B cell (primary cell): ENCODE measurements around the gene SYT6. TPM values are rescaled to one million over a fixed set of nuclear protein-coding genes. Genes with fewer than 3 reads are reported as not detected.

Experiments used
- ATAC-seq: fragments of 200-7000 bp; cut with Tn5 transposase; one replicate; pipeline ENCODE4 v1.10.0; 2021; ENCODE audit warnings: low read depth, mild to moderate bottlenecking, moderate number of reproducible peaks, moderate library complexity
- CTCF ChIA-PET: fragments of 350-600 bp; sonication (Branson Sonifier 250); formaldehyde crosslinking; loops from one replicate; lab custom pipeline; 2021; ENCODE audit warnings: antibody characterized with exemption, inconsistent platforms; lab: Charles Lee
- POLR2A ChIA-PET: fragments of 350-600 bp; sonication (Branson Sonifier 250); formaldehyde crosslinking; loops from one replicate; lab custom pipeline; 2021; ENCODE audit warnings: antibody characterized with exemption; lab: Charles Lee
- DNase-seq: peaks from one replicate; pipeline ENCODE4 v3.0.0; 2013
- H2AFZ ChIP-seq: 2 replicates; pipeline ENCODE4 v1.6.1; 2012; ENCODE audit warnings: mild to moderate bottlenecking, low read depth, low read length; ENCODE audit not compliant: insufficient read depth, poor library complexity, severe bottlenecking
- H3K27ac ChIP-seq, 2 donors: 1 replicate in 1 of 2; 2 replicates in 1 of 2; pipeline ENCODE4 v1.5.1; 2012 to 2013; ENCODE audit warnings: low read length in 2 of 2, mild to moderate bottlenecking in 2 of 2, moderate library complexity in 1 of 2
- H3K27me3 ChIP-seq, 4 experiments: fragments of 200-600 bp in 1 of 4; sonication (generic) in 1 of 4; replicated peaks in 1 of 4; 1 replicate in 2 of 4; 2 replicates in 2 of 4; pipeline versions ENCODE4 v1.6.1 to v1.7.0; 2013 to 2016; ENCODE audit warnings: low read length in 3 of 4, mild to moderate bottlenecking in 2 of 4, mixed read lengths in 1 of 4, moderate library complexity in 1 of 4; ENCODE audit not compliant: insufficient read depth in 4 of 4, control insufficient read depth in 3 of 4; ENCODE audit errors: control extremely low read depth in 1 of 4
- H3K36me3 ChIP-seq, 2 experiments: replicated peaks in 1 of 2; 1 replicate in 1 of 2; 2 replicates in 1 of 2; pipeline versions ENCODE4 v1.6.1 to v1.7.1; 2013; ENCODE audit warnings: low read length in 1 of 2; ENCODE audit not compliant: insufficient read depth in 2 of 2, control insufficient read depth in 1 of 2; ENCODE audit errors: control extremely low read depth in 1 of 2, extremely low read depth in 1 of 2
- H3K4me1 ChIP-seq, 2 donors: fragments of 200-600 bp in 1 of 2; sonication (generic) in 1 of 2; 1 replicate in 1 of 2; 2 replicates in 1 of 2; pipeline versions ENCODE4 v1.5.1 to v1.6.1; 2013 to 2017; ENCODE audit warnings: low read length in 2 of 2; ENCODE audit not compliant: control insufficient read depth in 2 of 2, insufficient read depth in 2 of 2
- H3K4me2 ChIP-seq: replicated peaks from 2 replicates; pipeline ENCODE3; 2012; ENCODE audit warnings: mild to moderate bottlenecking, low read depth, low read length; ENCODE audit not compliant: poor library complexity, severe bottlenecking
- H3K4me3 ChIP-seq, 5 experiments: fragments of 200-600 bp in 1 of 5; sonication (generic) in 1 of 5; 1 replicate in 3 of 5; 2 replicates in 2 of 5; pipeline versions ENCODE4 v1.5.1 to v1.7.0; 2011 to 2016; ENCODE audit warnings: low read length in 4 of 5, mild to moderate bottlenecking in 4 of 5, low read depth in 2 of 5, control low read depth in 1 of 5, moderate library complexity in 1 of 5; ENCODE audit not compliant: insufficient read depth in 1 of 5; ENCODE audit errors: control extremely low read depth in 1 of 5, extremely low read depth in 1 of 5
- H3K79me2 ChIP-seq: fragments of 200-600 bp; sonication (generic); one replicate; pipeline ENCODE4 v1.6.0; 2016; ENCODE audit warnings: low read length; ENCODE audit not compliant: control insufficient read depth, insufficient read depth
- H3K9ac ChIP-seq: fragments of 200-600 bp; sonication (generic); 2 replicates; pipeline ENCODE4 v1.6.1; 2017; ENCODE audit warnings: mild to moderate bottlenecking, low read length, moderate library complexity
- H3K9me3 ChIP-seq, 3 donors: one replicate each; pipeline versions ENCODE4 v1.6.1 to v1.7.1; 2013; ENCODE audit warnings: low read length in 2 of 3; ENCODE audit not compliant: control insufficient read depth in 2 of 3, insufficient read depth in 1 of 3; ENCODE audit errors: control extremely low read depth in 1 of 3
- H4K20me1 ChIP-seq: 2 replicates; pipeline ENCODE4 v1.6.0; 2012; ENCODE audit warnings: mild to moderate bottlenecking, low read length; ENCODE audit not compliant: insufficient read depth, control insufficient read depth, poor library complexity, severe bottlenecking
- H3K27ac Mint-ChIP-seq: one replicate; pipeline ENCODE4 v1.8.0; 2021; ENCODE audit warnings: mixed read lengths
- H3K27me3 Mint-ChIP-seq: one replicate; pipeline ENCODE4 v1.8.0; 2021; ENCODE audit warnings: mixed read lengths
- H3K4me1 Mint-ChIP-seq: one replicate; pipeline ENCODE4 v1.8.0; 2021; ENCODE audit warnings: mixed read lengths
- H3K4me3 Mint-ChIP-seq: one replicate; pipeline ENCODE4 v1.8.0; 2021; ENCODE audit warnings: mixed read lengths
- H3K9me3 Mint-ChIP-seq: one replicate; pipeline ENCODE4 v1.8.0; 2022; ENCODE audit warnings: mixed read lengths; ENCODE audit not compliant: insufficient read depth
- CTCF ChIP-seq: fragments of 200-600 bp; IDR thresholded peaks from one replicate; pipeline ENCODE4 v1.8.0; 2022; ENCODE audit warnings: antibody characterized with exemption, mild to moderate bottlenecking
- EZH2 ChIP-seq: IDR thresholded peaks from 2 replicates; pipeline ENCODE4 v1.6.1; 2012; ENCODE audit warnings: borderline replicate concordance, low read depth, mild to moderate bottlenecking, moderate library complexity, low read length; ENCODE audit not compliant: insufficient read depth, poor library complexity, severe bottlenecking
- WGBS: methylation state at CpG from one replicate; pipeline ENCODE4 v1.1.5; 2013; ENCODE audit warnings: missing lambda C conversion rate; ENCODE audit not compliant: insufficient coverage; 5-methylcytosine and 5-hydroxymethylcytosine counted together
- intact Hi-C: fragments of 100-400 bp; cut with micrococcal nuclease; formaldehyde crosslinking; loops from one replicate; pipeline ENCODE4 v1.10.0; 2022
- polyA plus RNA-seq: library from polyadenylated mRNA; depleted of rRNA; stranded (reverse); fragments of >200 nt; gene quantifications from 2 replicates; pipeline ENCODE4 v1.2.3, GENCODE V29; 2012
- total RNA-seq, 2 donors: library from RNA; stranded (reverse); fragments of 120-200 nt in 1 of 2; gene quantifications; 1 replicate in 1 of 2; 2 replicates in 1 of 2; pipeline versions ENCODE4 v1.2.3 to v1.2.4, GENCODE V29; 2013 to 2022

SYT6 gene
- total and polyA plus RNA-seq, 2 donors (not counting 1 experiment from before 2014, with no cell fraction given), result not detected

GRCh38 chr1:114075105-114075504 is 78.6 kb downstream of the SYT6 start:
- TF ChIP-seq EZH2 (no peak), CTCF (no peak)
- Histone ChIP-seq H3K36me3 (no peaks in the 10 kb centered on the region), H3K9ac (no peak overlapping the region), H2AFZ (no peak overlapping the region), H3K27me3 (peaks cover 0 to 2% (median 0%) of the 10 kb centered on the region in 4 experiments), H3K4me1 (no peaks in the 10 kb centered on the region), H3K4me3 (no peak overlapping the region), H3K27ac (no peak overlapping the region), H4K20me1 (no peaks in the 10 kb centered on the region), H3K9me3 (peaks cover 0 to 12% (median 2%) of the 10 kb centered on the region in 3 donors), H3K79me2 (no peaks in the 10 kb centered on the region), H3K4me2 (no peak overlapping the region)
- intact Hi-C loops, result no loop called here
- no peak for ATAC-seq
- ChIA-PET POLR2A (no interaction called here), CTCF (no interaction called here)
- H3K4me3 Mint-ChIP-seq, result no peak overlapping the region
- WGBS, result no CpG with 5 or more reads among the region's 2 CpGs
- no peak overlapping the region for H3K27ac Mint-ChIP-seq
- peaks cover 6% of the 10 kb centered on the region for H3K27me3 Mint-ChIP-seq
- DNase-seq, result no peak
- H3K9me3 Mint-ChIP-seq, result no peaks in the 10 kb centered on the region
- no peaks in the 10 kb centered on the region for H3K4me1 Mint-ChIP-seq

- CTCF ChIA-PET, result no interaction called here
These were observed 81.4 kb downstream of the SYT6 start for GRCh38 chr1:114072246-114072645.

More at GRCh38 chr1:114072246-114072645, 81.4 kb downstream of the SYT6 start:
- peaks cover 0 to 12% (median 2%) of the 10 kb centered on the region in 3 donors for H3K9me3 ChIP-seq
- TF ChIP-seq EZH2 (no peak), CTCF (no peak)
- no peaks in the 10 kb centered on the region for H3K36me3 ChIP-seq
- H3K9ac ChIP-seq, result no peak overlapping the region
- H3K4me1 Mint-ChIP-seq, result no peaks in the 10 kb centered on the region
- H2AFZ ChIP-seq, result no peak overlapping the region
- DNase-seq (no peak), ATAC-seq (no peak)
- H3K27me3 ChIP-seq, result no peaks in the 10 kb centered on the region
- H3K4me1 ChIP-seq, result no peaks in the 10 kb centered on the region
- intact Hi-C loops, result no loop called here
- no peak overlapping the region for H3K27ac ChIP-seq
- H4K20me1 ChIP-seq, result no peaks in the 10 kb centered on the region
- H3K4me2 ChIP-seq, result no peak overlapping the region
- no peak overlapping the region for H3K27ac Mint-ChIP-seq
- peaks cover 3% of the 10 kb centered on the region for H3K9me3 Mint-ChIP-seq
- POLR2A ChIA-PET, result no interaction called here
- no peaks in the 10 kb centered on the region for H3K79me2 ChIP-seq
- no peak overlapping the region for H3K4me3 ChIP-seq
- no peak overlapping the region for H3K4me3 Mint-ChIP-seq
- H3K27me3 Mint-ChIP-seq, result peaks cover 16% of the 10 kb centered on the region
